Measurements from ENCODE around the gene ATP6V0A1.
"Not testable (repeated sequence)": the region's sequence is repeated elsewhere in the genome, so short reads cannot be mapped to it uniquely, and the experiment has no call there.

The ATP6V0A1 gene

GRCh38 chr17:42472709-42473521 lies 14.2 kb downstream of the ATP6V0A1 start:
- DNase-seq (ENCODE audit: low read depth), result peak; percentile 83
- H3K4me3 ChIP-seq (ENCODE audit: low read depth, low read length), result no peak overlapping the region

DNA sequence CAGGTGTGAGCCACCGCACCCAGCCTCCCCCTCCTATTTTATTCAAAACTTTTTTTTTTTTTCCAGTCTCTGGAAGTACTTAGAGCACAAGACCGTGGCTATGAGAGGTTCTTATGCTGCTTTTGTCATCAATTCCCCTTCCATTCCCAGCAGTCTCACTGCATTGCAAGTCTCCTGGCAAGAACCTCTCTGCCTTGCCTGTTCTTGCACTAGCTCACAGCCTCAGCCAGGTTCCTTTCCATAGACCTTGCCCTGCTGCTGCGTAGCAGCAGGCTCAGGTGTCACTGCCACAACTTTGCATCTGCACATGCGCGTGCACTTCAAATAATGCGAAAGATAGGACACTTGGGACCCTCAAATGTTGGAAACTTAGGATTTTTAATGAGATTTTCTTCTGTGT lies 15.6 kb downstream of the ATP6V0A1 start:
- no peak overlapping the region for H3K4me3 ChIP-seq (ENCODE audit: low read depth, low read length)
- DNase-seq (ENCODE audit: low read depth), result no peak

GRCh38 chr17:42475121-42475520 lies 16.4 kb downstream of the ATP6V0A1 start:
- no peak for DNase-seq (ENCODE audit: low read depth)
- no peak overlapping the region for H3K4me3 ChIP-seq (ENCODE audit: low read depth, low read length)

- no peak overlapping the region for H3K4me3 ChIP-seq (ENCODE audit: low read depth, low read length)
- no peak for DNase-seq (ENCODE audit: low read depth)
Measured at GRCh38 chr17:42475835-42476234, 17.2 kb downstream of the ATP6V0A1 start.

- DNase-seq (ENCODE audit: low read depth), result no peak
- no peak overlapping the region for H3K4me3 ChIP-seq (ENCODE audit: low read depth, low read length)
Measured at GRCh38 chr17:42476411-42476810, 17.7 kb downstream of the ATP6V0A1 start.

GRCh38 chr17:42477173-42477572 lies 18.5 kb downstream of the ATP6V0A1 start:
- DNase-seq (ENCODE audit: low read depth), result no peak
- no peak overlapping the region for H3K4me3 ChIP-seq (ENCODE audit: low read depth, low read length)

GRCh38 chr17:42477824-42478223 lies 19.1 kb downstream of the ATP6V0A1 start:
- not testable (repeated sequence) for H3K4me3 ChIP-seq (ENCODE audit: low read depth, low read length); DNase-seq (ENCODE audit: low read depth)

DNA sequence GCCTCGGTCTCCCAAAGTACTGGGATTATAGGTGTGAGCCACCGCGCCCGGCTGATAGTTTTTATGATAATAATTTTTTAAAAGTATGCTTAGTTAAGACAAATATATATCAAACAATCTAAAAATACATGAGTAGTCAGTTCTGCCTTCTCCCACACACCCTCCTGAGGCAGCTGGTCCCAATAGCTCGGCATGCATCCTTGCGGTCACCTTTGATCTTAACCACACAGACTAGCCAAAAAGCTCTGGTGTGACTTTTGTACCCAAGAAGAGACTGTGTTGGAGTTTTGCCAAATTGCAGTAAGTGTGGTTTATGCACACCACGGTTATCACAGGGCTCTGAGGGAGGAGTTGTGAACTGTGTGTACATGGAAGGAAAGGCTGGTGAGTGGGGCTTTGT lies 25.6 kb downstream of the ATP6V0A1 start:
- DNase-seq (ENCODE audit: low read depth), result no peak
- no peak overlapping the region for H3K4me3 ChIP-seq (ENCODE audit: low read depth, low read length)

DNA sequence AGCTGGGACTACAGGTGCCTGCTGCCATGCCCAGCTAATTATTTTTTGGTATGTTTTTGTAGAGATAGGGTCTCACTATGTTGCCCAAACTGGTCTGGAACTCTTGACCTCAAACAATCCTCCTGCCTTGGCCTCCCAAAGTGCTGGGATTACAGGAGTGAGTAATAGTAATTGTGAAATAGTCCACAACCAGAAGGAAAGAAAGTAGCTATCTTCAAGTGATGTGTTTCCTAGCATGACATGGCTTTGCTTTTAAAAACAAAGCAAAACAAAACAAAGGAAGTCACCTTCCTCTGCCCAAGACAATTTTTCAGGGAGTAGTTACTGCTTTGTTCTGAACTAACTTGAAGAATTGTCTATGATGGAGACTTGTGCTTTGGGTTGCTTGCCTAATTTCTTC lies 27.0 kb downstream of the ATP6V0A1 start:
- no peak overlapping the region for H3K4me3 ChIP-seq (ENCODE audit: low read depth, low read length)
- DNase-seq (ENCODE audit: low read depth), result no peak

DNA sequence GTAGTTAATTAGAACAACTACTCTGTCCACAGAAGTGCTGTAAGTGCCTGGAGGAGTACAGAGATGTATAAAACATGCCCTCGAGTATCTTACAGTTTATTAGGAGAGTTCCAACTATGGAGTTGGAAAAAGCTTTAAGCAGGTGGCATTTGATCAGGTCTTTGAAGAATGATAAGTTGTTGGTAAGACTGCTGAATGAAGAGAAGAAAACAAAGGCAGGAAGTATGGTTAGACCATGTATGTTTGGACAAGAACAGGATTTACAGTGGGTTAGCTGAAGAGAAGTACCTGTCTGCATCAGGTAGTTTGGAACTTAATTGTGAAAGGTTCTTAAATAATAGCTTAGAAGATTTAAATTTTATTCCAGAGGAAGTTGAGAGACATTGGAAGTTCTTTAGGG lies 29.4 kb downstream of the ATP6V0A1 start:
- no peak overlapping the region for H3K4me3 ChIP-seq (ENCODE audit: low read depth, low read length)
- no peak for DNase-seq (ENCODE audit: low read depth)

- no peak for DNase-seq (ENCODE audit: low read depth)
Measured at GRCh38 chr17:42493319-42493718, 34.6 kb downstream of the ATP6V0A1 start.

GRCh38 chr17:42494673-42495072 lies 36.0 kb downstream of the ATP6V0A1 start:
- no peak for DNase-seq (ENCODE audit: low read depth)
- H3K4me3 ChIP-seq (ENCODE audit: low read depth, low read length), result no peak overlapping the region

More at GRCh38 chr17:42493319-42493718, 34.6 kb downstream of the ATP6V0A1 start:
- H3K4me3 ChIP-seq (ENCODE audit: low read depth, low read length), result no peak overlapping the region

GRCh38 chr17:42498828-42499227 lies 40.1 kb downstream of the ATP6V0A1 start:
- no peak overlapping the region for H3K4me3 ChIP-seq (ENCODE audit: low read depth, low read length)
- no peak for DNase-seq (ENCODE audit: low read depth)

DNA sequence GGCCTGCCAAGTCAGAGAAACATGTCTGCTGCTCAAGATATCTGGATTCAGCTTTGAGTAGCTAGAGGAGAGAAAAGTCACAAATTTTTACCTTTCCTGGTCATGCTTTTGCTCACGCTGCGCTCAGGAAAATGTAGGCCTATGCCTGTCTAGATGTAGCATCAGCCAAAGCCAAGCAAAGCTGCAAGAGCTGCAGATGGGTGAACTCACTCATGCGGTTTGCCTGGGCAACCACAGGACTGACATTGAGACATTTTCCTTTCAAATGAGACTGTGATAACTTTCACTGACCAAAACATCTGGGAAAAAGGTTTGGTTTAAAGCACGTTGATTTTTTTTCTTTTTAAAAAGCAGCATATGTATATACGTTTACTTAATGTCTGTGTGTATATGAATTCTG lies 43.4 kb downstream of the ATP6V0A1 start:
- DNase-seq (ENCODE audit: low read depth), result no peak
- no peak overlapping the region for H3K4me3 ChIP-seq (ENCODE audit: low read depth, low read length)

DNA sequence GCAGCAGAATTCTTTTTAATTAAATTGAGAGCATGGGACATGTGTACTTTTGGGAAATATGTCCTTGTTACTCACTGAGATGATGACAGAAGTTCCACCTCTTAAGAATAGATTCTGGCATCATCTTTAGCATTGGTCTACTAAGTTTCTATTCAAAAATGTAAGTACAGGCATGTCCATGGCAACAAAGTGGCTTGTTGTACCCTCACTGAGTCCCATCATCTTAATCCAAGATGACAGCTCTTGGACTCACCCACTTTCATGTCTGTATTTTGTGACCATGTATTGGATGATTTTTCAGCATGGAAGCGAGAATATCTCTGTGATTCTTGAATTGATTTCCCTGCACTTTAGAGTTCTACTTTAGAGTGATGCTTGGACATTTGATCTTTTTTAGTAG lies 44.2 kb downstream of the ATP6V0A1 start:
- H3K4me3 ChIP-seq (ENCODE audit: low read depth, low read length), result no peak overlapping the region
- no peak for DNase-seq (ENCODE audit: low read depth)

DNA sequence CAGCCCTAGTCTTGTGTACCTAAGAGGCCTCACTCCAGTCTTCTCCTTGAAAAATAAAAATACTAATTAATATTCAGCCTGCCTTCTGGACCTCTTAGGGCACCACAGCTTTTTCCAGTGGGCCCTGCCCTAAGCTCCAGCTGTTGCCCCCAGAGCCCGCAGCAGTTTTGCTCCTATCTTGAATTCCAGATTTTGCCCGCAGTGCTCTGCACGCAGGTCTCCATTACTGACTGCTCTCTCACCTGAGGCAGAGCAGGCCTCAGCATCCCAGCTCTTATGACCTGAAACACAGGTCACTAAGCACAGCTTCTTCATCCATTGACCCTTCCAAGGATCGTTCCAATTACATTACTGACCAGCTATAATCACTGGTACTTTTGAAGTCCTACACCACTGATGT lies 49.0 kb downstream of the ATP6V0A1 start:
- DNase-seq (ENCODE audit: low read depth), result no peak
- H3K4me3 ChIP-seq (ENCODE audit: low read depth, low read length), result no peak overlapping the region

DNA sequence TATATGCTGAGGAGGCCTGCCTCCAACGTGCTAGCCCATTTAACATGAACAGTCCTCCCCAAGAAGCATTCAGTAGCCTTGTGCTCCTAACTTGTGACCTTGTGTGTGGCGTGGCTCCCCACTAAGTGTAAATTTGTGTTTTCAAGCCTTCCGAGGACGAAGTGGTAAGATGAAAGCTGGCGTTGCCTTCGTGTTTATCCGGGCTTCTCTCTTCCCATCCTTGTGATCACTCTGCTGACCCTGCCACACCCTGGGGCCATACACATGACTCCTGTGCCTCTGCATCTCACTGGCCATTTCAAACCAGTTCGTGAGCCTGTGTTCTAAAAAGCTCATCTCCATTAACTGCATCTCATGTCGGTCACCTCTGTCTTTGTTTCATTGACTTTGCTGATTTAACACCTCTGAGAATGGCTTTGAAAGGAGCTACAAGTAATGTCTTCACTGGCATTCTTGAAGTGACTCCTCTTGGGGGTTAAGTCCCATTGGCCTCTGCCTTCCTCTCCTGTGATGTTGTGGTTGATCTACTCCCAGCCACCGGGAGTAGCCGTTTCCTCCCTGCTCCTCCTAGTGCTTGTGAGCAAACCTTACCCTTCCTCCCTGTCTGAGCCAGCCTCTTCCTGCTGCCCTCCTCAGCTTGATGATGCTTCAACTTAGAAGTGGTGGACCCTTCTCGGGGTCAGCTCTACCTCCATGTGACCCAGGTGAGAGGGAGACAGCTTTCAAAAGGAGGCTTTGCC lies 49.9 kb downstream of the ATP6V0A1 start:
- no peak overlapping the region for H3K4me3 ChIP-seq (ENCODE audit: low read depth, low read length)
- no peak for DNase-seq (ENCODE audit: low read depth)

GRCh38 chr17:42509409-42509808 lies 50.7 kb downstream of the ATP6V0A1 start:
- no peak for DNase-seq (ENCODE audit: low read depth)
- H3K4me3 ChIP-seq (ENCODE audit: low read depth, low read length), result no peak overlapping the region

GRCh38 chr17:42509841-42510240 lies 51.2 kb downstream of the ATP6V0A1 start:
- H3K4me3 ChIP-seq (ENCODE audit: low read depth, low read length), result no peak overlapping the region
- no peak for DNase-seq (ENCODE audit: low read depth)

GRCh38 chr17:42512246-42512645 lies 53.6 kb downstream of the ATP6V0A1 start:
- H3K4me3 ChIP-seq (ENCODE audit: low read depth, low read length), result no peak overlapping the region
- no peak for DNase-seq (ENCODE audit: low read depth)

DNA sequence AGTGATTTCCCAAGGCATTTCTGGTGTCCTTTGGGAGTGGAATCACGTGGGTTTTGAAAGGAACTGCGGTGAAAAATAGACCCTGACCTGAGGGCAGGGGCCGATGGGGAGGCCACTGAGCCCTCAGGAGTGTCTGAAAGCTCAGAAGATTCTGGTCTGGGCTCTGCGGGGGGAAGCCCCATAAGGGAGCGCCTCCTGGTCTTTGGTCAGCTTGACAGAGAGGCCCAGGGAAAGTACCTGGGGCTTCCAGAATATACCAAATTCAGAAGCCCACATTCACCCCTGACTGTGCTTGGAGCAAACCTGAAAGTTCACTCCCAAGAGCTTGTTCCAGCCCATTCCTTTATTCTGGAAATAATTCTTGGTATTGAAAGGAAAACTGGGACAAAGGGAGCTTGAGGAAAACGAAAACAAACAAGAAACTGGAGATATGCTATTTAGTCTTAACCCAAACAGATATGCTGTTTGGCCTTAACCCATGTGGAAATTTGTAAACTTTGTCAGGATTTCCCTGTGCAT lies 54.1 kb downstream of the ATP6V0A1 start:
- DNase-seq (ENCODE audit: low read depth), result no peak
- H3K4me3 ChIP-seq (ENCODE audit: low read depth, low read length), result no peak overlapping the region
